ENCODE results near the gene COLQ.

COLQ gene

GRCh38 chr3:15520185-15520584 lies 1.3 kb downstream of the COLQ start:
- TF ChIP-seq ZNF70 (CRISPR knock-in tag; IDR thresholded peaks at IDR 0.05) (no peak), ISL1 (CRISPR knock-in tag; IDR thresholded peaks at IDR 0.05) (no peak)
- ATAC-seq = no peak

- TF ChIP-seq SNAI2 (CRISPR knock-in tag; IDR thresholded peaks at IDR 0.05) = no peak
- no peak for TF ChIP-seq OSR1 (CRISPR knock-in tag; IDR thresholded peaks at IDR 0.05)
- no peak for ATAC-seq
Measured at GRCh38 chr3:15519096-15519495, 2.4 kb downstream of the COLQ start.

GRCh38 chr3:15514663-15515340 lies 6.7 kb downstream of the COLQ start:
- TF ChIP-seq ZC3H10 (CRISPR knock-in tag; IDR thresholded peaks at IDR 0.05) = no peak
- no peak for TF ChIP-seq OSR1 (CRISPR knock-in tag; IDR thresholded peaks at IDR 0.05)
- TF ChIP-seq TSHZ2 (CRISPR knock-in tag; IDR thresholded peaks at IDR 0.05) = no peak
- no peak for TF ChIP-seq ISL1 (CRISPR knock-in tag; IDR thresholded peaks at IDR 0.05)
- no peak for TF ChIP-seq POU6F1 (CRISPR knock-in tag; IDR thresholded peaks at IDR 0.05; ENCODE audit: borderline replicate concordance, low read depth)
- TF ChIP-seq PPARA (CRISPR knock-in tag; IDR thresholded peaks at IDR 0.05; ENCODE audit: borderline replicate concordance) = no peak
- TF ChIP-seq PATZ1 (CRISPR knock-in tag; IDR thresholded peaks at IDR 0.05; ENCODE audit: borderline replicate concordance) = no peak
- no peak for TF ChIP-seq TOX (CRISPR knock-in tag; IDR thresholded peaks at IDR 0.05; ENCODE audit: borderline replicate concordance)
- TF ChIP-seq ESRRG (CRISPR knock-in tag; IDR thresholded peaks at IDR 0.05) = no peak
- no peak for TF ChIP-seq ARNTL (CRISPR knock-in tag; IDR thresholded peaks at IDR 0.05; ENCODE audit: borderline replicate concordance, low read depth)
- no peak for TF ChIP-seq ZNF70 (CRISPR knock-in tag; IDR thresholded peaks at IDR 0.05)
- no peak for TF ChIP-seq CREB5 (CRISPR knock-in tag; IDR thresholded peaks at IDR 0.05; ENCODE audit: low read depth)
- no peak for TF ChIP-seq GLIS3 (CRISPR knock-in tag; IDR thresholded peaks at IDR 0.05)
- no peak for TF ChIP-seq CSRNP3 (CRISPR knock-in tag; IDR thresholded peaks at IDR 0.05)
- TF ChIP-seq RARB (CRISPR knock-in tag; IDR thresholded peaks at IDR 0.05) = no peak
- no peak for TF ChIP-seq ZFP30 (CRISPR knock-in tag; IDR thresholded peaks at IDR 0.05)
- no peak for TF ChIP-seq CSDC2 (CRISPR knock-in tag; IDR thresholded peaks at IDR 0.05)
- TF ChIP-seq ZNF565 (CRISPR knock-in tag; conservative IDR thresholded peaks at IDR 0.05; ENCODE audit: low read depth) = no peak
- TF ChIP-seq BACH2 (CRISPR knock-in tag; IDR thresholded peaks at IDR 0.05; ENCODE audit: borderline replicate concordance) = no peak
- ATAC-seq = no peak
